Mesendoderm (in vitro differentiated cells): Measurements from ENCODE around the gene HOXC5.

ENCODE experiments used
- DNase-seq: peaks from one replicate; pipeline ENCODE4 v3.0.0; 2013
- H2AK5ac ChIP-seq: 2 replicates; pipeline ENCODE4 v1.6.1; 2013; ENCODE audit warnings: low read length, inconsistent platforms
- H2BK120ac ChIP-seq: 2 replicates; pipeline ENCODE4 v1.6.1; 2013; ENCODE audit warnings: low read depth, mild to moderate bottlenecking, low read length, moderate library complexity, mixed read lengths
- H2BK15ac ChIP-seq: replicated peaks from 2 replicates; pipeline ENCODE4 v1.6.1; 2013; ENCODE audit warnings: low read depth, mild to moderate bottlenecking, moderate library complexity
- H2BK5ac ChIP-seq: 2 replicates; pipeline ENCODE4 v1.6.1; 2013; ENCODE audit warnings: low read length, inconsistent platforms
- H3K18ac ChIP-seq: 2 replicates; pipeline ENCODE4 v1.6.1; 2013; ENCODE audit warnings: mild to moderate bottlenecking, low read length, mixed read lengths
- H3K23ac ChIP-seq: one replicate; pipeline ENCODE4 v1.6.1; 2013; ENCODE audit warnings: low read length
- H3K27ac ChIP-seq: 2 replicates; pipeline ENCODE4 v1.5.1; 2013; ENCODE audit warnings: low read depth, mild to moderate bottlenecking, inconsistent platforms, low read length, moderate library complexity
- H3K27me3 ChIP-seq: 2 replicates; pipeline ENCODE4 v1.6.1; 2013; ENCODE audit warnings: low read length, control low read depth, mild to moderate bottlenecking, inconsistent platforms; ENCODE audit not compliant: insufficient read depth, poor library complexity
- H3K36me3 ChIP-seq: 2 replicates; pipeline ENCODE4 v1.6.1; 2013; ENCODE audit warnings: low read length, inconsistent platforms; ENCODE audit not compliant: control insufficient read depth, insufficient read depth
- H3K4ac ChIP-seq: one replicate; pipeline ENCODE4 v1.6.1; 2013; ENCODE audit warnings: low read depth, mild to moderate bottlenecking, low read length, moderate library complexity
- H3K4me1 ChIP-seq: 2 replicates; pipeline ENCODE4 v1.6.1; 2013; ENCODE audit warnings: low read depth, low read length, inconsistent platforms; ENCODE audit not compliant: control insufficient read depth
- H3K4me2 ChIP-seq: 2 replicates; pipeline ENCODE4 v1.6.1; 2013; ENCODE audit warnings: low read length
- H3K4me3 ChIP-seq: 2 replicates; pipeline ENCODE4 v1.5.1; 2013; ENCODE audit warnings: mild to moderate bottlenecking, low read length
- H3K56ac ChIP-seq: one replicate; pipeline ENCODE4 v1.6.1; 2013; ENCODE audit warnings: low read length
- H3K79me1 ChIP-seq: 2 replicates; pipeline ENCODE4 v1.6.1; 2013; ENCODE audit warnings: low read length, inconsistent platforms
- H3K79me2 ChIP-seq: 2 replicates; pipeline ENCODE4 v1.6.1; 2013; ENCODE audit warnings: mild to moderate bottlenecking, low read length; ENCODE audit not compliant: control insufficient read depth, insufficient read depth
- H3K9ac ChIP-seq: 2 replicates; pipeline ENCODE4 v1.6.1; 2013; ENCODE audit warnings: low read length, inconsistent platforms
- H4K5ac ChIP-seq: one replicate; pipeline ENCODE4 v1.6.1; 2013; ENCODE audit warnings: low read length
- H4K8ac ChIP-seq: one replicate; pipeline ENCODE4 v1.6.1; 2013; ENCODE audit warnings: low read depth, mild to moderate bottlenecking, control low read depth, low read length, moderate library complexity
- WGBS: extraction: QIAGEN DNeasy Blood & Tissue Kit; methylation state at CpG from one replicate; pipeline ENCODE4 v1.1.7; 2013; ENCODE audit warnings: low lambda C conversion rate, missing lambda C conversion rate; ENCODE audit not compliant: insufficient coverage; ENCODE audit errors: extremely low coverage; 5-methylcytosine and 5-hydroxymethylcytosine counted together

Gene HOXC5

DNA sequence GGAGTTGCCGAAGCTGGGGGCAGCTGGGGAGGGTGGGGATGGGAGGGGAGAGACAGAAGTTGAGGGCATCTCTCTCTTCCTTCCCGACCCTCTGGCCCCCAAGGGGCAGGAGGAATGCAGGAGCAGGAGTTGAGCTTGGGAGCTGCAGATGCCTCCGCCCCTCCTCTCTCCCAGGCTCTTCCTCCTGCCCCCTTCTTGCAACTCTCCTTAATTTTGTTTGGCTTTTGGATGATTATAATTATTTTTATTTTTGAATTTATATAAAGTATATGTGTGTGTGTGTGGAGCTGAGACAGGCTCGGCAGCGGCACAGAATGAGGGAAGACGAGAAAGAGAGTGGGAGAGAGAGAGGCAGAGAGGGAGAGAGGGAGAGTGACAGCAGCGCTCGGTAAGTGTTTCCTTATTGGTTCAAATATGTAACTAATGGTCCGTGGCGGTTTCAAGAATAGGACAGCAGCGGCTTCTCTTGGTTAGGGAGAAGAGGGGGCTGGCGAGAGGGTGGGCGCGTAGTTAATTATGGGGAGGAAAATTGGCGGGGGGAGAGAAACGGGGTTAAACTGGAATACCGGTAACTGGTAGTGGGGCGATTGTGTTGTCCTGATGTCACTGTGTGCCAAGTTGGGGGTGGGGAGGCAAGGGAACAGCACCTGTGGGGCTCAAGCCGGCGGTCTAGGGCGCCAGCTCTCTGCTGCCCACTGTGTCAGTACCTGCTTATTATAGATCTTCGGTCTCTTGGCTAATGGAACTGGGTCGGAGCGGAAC lies 15.6 kb upstream of the HOXC5 start:
- Histone ChIP-seq H3K4ac (no peak overlapping the region), H3K18ac (no peak overlapping the region), H3K36me3 (no peaks in the 10 kb centered on the region), H3K79me2 (no peaks in the 10 kb centered on the region), H4K5ac (no peak overlapping the region), H3K4me1 (peaks cover 2% of the 10 kb centered on the region), H3K23ac (no peak overlapping the region), H3K79me1 (no peaks in the 10 kb centered on the region), H3K4me3 (no peak overlapping the region), H3K9ac (no peak overlapping the region), H2BK5ac (no peak overlapping the region), H2BK15ac (no peak overlapping the region), H2AK5ac (no peak overlapping the region), H3K27me3 (peaks cover 81% of the 10 kb centered on the region), H4K8ac (no peak overlapping the region), H2BK120ac (no peak overlapping the region), H3K4me2 (peak overlapping the region; percentile 51), H3K27ac (no peak overlapping the region), H3K56ac (no peak overlapping the region)
- DNase-seq: no peak
- WGBS: no CpG with 5 or more reads among the region's 24 CpGs

DNA sequence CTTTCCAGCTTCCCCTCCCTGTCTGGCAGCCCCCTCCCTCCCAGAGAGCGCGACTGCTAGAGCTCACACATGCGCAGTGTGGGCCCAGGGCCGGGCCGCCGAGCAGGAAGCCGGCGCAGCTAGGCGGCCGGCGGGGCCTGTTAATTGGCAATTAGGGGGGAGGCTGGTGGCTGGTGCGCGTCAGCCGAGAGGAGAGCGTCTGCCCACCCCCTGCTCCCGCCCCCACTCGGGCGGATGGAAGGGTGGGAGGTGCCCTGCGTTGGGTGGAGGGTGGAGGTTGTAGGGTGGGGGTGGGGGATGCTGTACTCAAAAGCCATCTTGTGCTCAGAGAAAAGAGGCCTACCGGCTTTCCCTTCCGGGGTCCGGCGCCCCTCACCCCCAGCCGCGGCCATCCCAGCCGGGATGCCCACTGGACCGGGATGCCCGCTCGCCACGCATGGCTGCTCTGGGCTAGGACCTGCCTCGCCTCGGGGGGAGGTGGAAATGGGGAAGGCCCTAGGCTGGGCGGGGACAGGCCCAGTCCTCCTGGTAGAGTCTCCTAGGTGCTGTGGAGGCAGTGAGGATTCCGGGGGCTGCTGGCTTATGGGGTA lies 14.9 kb upstream of the HOXC5 start:
- WGBS: no CpG with 5 or more reads among the region's 34 CpGs
- Histone ChIP-seq H3K4me1 (peaks cover 2% of the 10 kb centered on the region), H2AK5ac (no peak overlapping the region), H4K8ac (no peak overlapping the region), H3K79me1 (no peaks in the 10 kb centered on the region), H2BK5ac (no peak overlapping the region), H3K56ac (peak overlapping the region; percentile 45), H2BK15ac (no peak overlapping the region), H3K36me3 (no peaks in the 10 kb centered on the region), H3K27ac (no peak overlapping the region), H3K79me2 (no peaks in the 10 kb centered on the region), H3K18ac (no peak overlapping the region), H4K5ac (no peak overlapping the region), H3K23ac (no peak overlapping the region), H2BK120ac (no peak overlapping the region), H3K4me2 (peak overlapping the region; percentile 51), H3K4ac (no peak overlapping the region), H3K27me3 (peaks cover 82% of the 10 kb centered on the region), H3K4me3 (no peak overlapping the region), H3K9ac (peak overlapping the region; percentile 7)
- DNase-seq: peak; percentile 85

DNA sequence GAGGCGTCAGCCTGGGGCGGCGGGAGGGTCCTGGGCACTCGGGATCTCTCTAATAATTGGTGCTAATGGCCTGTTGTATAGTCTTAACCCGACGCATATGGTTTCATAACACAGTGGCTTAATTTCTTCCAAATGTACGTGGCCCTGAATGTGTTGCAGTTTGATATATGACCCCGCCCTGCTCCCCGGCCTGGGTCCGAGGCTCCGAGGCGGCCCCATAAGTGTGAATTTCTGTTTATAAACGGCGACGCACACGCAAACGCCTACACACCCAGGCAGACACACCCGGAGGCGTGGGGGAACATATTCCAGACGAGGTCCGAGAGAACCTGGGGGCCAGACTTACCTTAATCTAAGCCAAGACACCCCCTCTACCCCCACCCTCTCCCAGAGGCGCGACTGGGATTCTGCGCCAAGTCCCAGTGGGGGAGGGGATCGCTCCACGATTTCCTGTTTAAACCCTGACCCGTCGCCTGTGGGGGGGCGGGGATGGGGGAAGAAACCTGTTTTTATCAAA lies 14.3 kb upstream of the HOXC5 start:
- H4K8ac ChIP-seq: no peak overlapping the region
- no peak overlapping the region for H4K5ac ChIP-seq
- no peak overlapping the region for H3K4me3 ChIP-seq
- peak overlapping the region; percentile 31 for H3K4me2 ChIP-seq
- WGBS: no CpG with 5 or more reads among the region's 29 CpGs
- no peaks in the 10 kb centered on the region for H3K79me2 ChIP-seq
- peak overlapping the region; percentile 45 for H3K56ac ChIP-seq
- no peak overlapping the region for H3K9ac ChIP-seq
- H2BK120ac ChIP-seq: no peak overlapping the region
- H2AK5ac ChIP-seq: no peak overlapping the region
- H3K27me3 ChIP-seq: peaks cover 82% of the 10 kb centered on the region
- H3K27ac ChIP-seq: no peak overlapping the region
- peaks cover 2% of the 10 kb centered on the region for H3K4me1 ChIP-seq
- H3K4ac ChIP-seq: no peak overlapping the region
- H3K23ac ChIP-seq: no peak overlapping the region
- DNase-seq: no peak
- no peak overlapping the region for H2BK5ac ChIP-seq
- H3K18ac ChIP-seq: no peak overlapping the region
- H3K79me1 ChIP-seq: no peaks in the 10 kb centered on the region
- H3K36me3 ChIP-seq: no peaks in the 10 kb centered on the region
- no peak overlapping the region for H2BK15ac ChIP-seq

DNA sequence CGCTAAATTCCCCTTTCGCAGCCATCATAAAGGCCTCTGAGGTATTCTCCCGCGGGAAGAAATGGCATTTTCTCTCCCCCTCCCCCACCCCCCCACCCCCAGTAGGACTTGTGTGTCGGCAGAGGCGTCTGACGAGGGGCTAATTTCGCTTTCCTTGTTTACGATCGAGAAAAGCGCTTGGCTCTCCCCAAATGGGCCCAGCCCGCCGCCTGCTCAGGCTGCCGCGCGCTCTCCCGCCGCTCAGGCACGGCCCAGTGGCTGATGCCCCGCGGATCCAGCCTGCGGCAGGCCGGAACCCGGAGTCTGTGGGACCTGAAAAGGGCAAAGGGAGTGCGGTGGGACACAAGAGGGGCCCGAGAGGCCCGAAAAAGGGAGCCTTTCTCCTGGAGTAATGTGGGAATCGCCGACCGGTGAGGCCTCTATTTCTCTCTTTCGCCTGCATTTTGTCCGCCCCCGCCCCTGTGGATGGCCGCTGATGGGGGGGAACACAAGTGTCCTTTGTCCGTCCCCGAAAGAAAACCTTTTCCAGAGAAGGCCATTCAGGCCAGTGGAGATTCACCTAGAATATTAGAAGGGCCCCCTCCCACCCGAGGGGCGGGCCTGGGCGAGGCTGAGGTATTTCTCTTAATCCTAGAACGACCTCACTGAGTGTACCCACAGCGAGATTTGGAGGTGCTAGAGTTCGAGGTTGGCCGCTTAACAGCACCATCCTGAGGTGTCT lies 13.6 kb upstream of the HOXC5 start:
- H3K9ac ChIP-seq: peak overlapping the region; percentile 8
- H4K8ac ChIP-seq: no peak overlapping the region
- H3K79me1 ChIP-seq: no peaks in the 10 kb centered on the region
- H3K4me3 ChIP-seq: no peak overlapping the region
- no peak overlapping the region for H2AK5ac ChIP-seq
- no peak overlapping the region for H2BK120ac ChIP-seq
- peaks cover 2% of the 10 kb centered on the region for H3K4me1 ChIP-seq
- peaks cover 82% of the 10 kb centered on the region for H3K27me3 ChIP-seq
- H2BK15ac ChIP-seq: no peak overlapping the region
- no peak overlapping the region for H3K18ac ChIP-seq
- H3K79me2 ChIP-seq: no peaks in the 10 kb centered on the region
- H3K4me2 ChIP-seq: peak overlapping the region; percentile 3
- H3K4ac ChIP-seq: no peak overlapping the region
- H3K56ac ChIP-seq: no peak overlapping the region
- no peak overlapping the region for H3K27ac ChIP-seq
- H3K23ac ChIP-seq: no peak overlapping the region
- H4K5ac ChIP-seq: no peak overlapping the region
- H3K36me3 ChIP-seq: no peaks in the 10 kb centered on the region
- H2BK5ac ChIP-seq: no peak overlapping the region
- peak; percentile 53 for DNase-seq
- WGBS: no CpG with 5 or more reads among the region's 43 CpGs

DNA sequence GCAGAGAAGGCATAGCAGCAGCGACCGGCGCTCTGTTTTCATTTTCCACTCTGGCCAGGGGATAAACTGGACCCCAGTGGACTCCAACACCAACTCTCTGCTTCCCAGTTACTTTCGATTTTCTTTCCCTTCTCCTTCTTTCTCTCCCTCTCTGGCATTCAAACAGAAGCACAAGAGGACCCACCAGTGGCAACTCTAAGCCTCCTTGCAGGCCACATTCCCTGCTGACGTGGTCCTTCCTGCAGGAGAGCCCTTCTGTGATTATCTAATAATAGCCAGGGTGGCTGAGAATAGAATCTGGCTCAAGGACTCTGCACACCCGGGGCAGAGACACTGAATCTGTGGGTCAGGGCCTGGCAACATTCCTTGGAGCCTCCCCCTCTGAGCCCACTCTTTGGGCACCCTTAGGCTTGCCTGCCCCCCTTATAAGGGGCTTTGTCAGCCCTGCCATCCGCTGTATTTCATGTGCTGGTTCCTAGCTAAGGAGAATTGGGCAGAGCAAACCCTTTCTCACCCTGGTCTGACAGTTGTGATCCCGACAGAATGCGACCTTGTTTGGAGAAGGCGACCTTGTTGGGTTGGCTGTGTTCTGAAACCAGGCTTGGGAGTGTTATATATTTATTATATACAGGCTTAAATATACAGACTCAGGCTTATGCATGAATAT lies 12.8 kb upstream of the HOXC5 start:
- Histone ChIP-seq H3K9ac (no peak overlapping the region), H3K56ac (no peak overlapping the region), H3K36me3 (no peaks in the 10 kb centered on the region), H3K4me3 (no peak overlapping the region), H4K5ac (no peak overlapping the region), H3K4me1 (peaks cover 2% of the 10 kb centered on the region), H3K18ac (no peak overlapping the region), H2BK120ac (no peak overlapping the region), H3K79me2 (no peaks in the 10 kb centered on the region), H2AK5ac (no peak overlapping the region), H3K4me2 (no peak overlapping the region), H3K79me1 (no peaks in the 10 kb centered on the region), H3K4ac (no peak overlapping the region), H3K23ac (no peak overlapping the region), H3K27me3 (peaks cover 82% of the 10 kb centered on the region), H2BK15ac (no peak overlapping the region), H2BK5ac (no peak overlapping the region), H3K27ac (no peak overlapping the region), H4K8ac (no peak overlapping the region)
- WGBS: no CpG with 5 or more reads among the region's 10 CpGs
- no peak for DNase-seq
